ENCODE measurements around the gene FFAR4. TPM values are rescaled to one million over a fixed set of nuclear protein-coding genes. Genes with fewer than 3 reads are reported as not detected.

Gene FFAR4
- total RNA-seq, 1 experiment from 2014 or later = not detected

- Mint-ChIP-seq H3K27me3 (ENCODE audit: insufficient read depth, unreplicated experiment) (peaks cover 35% of the 10 kb centered on the region), H3K36me3 (ENCODE audit: insufficient read depth, unreplicated experiment) (no peaks in the 10 kb centered on the region), H3K9me3 (ENCODE audit: unreplicated experiment) (no peaks in the 10 kb centered on the region), H3K27ac (ENCODE audit: low read depth, unreplicated experiment) (no peak overlapping the region), H3K4me3 (ENCODE audit: unreplicated experiment) (no peak overlapping the region), H3K4me1 (ENCODE audit: insufficient read depth, unreplicated experiment) (peaks cover 6% of the 10 kb centered on the region)
- POLR2A ChIA-PET = no interaction called here
- CTCF ChIA-PET = interaction anchor here (0.6 to 1.2 kb wide), 2 partner anchors 11 to 189 kb away, joined by 3 to 4 read pairs; no protein-coding TSS in a partner anchor
- BruUV-seq (replicated peaks) = no TSS peak
- no peak for TF ChIP-seq CTCF (IDR thresholded peaks at IDR 0.05; ENCODE audit: unreplicated experiment)
- no peak for DNase-seq (ENCODE audit: unreplicated experiment)
- intact Hi-C loops (cut with micrococcal nuclease) = no loop called here
Observed at GRCh38 chr10:93565446-93565845, 1.0 kb upstream of the FFAR4 start.

GRCh38 chr10:93567277-93568104 lies 1.0 kb downstream of the FFAR4 start:
- BruUV-seq (replicated peaks) = no TSS peak
- no peak for TF ChIP-seq CTCF (IDR thresholded peaks at IDR 0.05; ENCODE audit: unreplicated experiment)
- DNase-seq (ENCODE audit: unreplicated experiment) = no peak
- peak overlapping the region; percentile 59 for H3K4me3 Mint-ChIP-seq (ENCODE audit: unreplicated experiment)
- H3K9me3 Mint-ChIP-seq (ENCODE audit: unreplicated experiment) = no peaks in the 10 kb centered on the region
- ChIA-PET POLR2A (no interaction called here), CTCF (interaction anchor here (0.7 kb wide), 2 partner anchors 13 to 25 kb away, joined by 3 read pairs; no protein-coding TSS in a partner anchor)
- H3K36me3 Mint-ChIP-seq (ENCODE audit: insufficient read depth, unreplicated experiment) = no peaks in the 10 kb centered on the region
- intact Hi-C loops (cut with micrococcal nuclease) = no loop called here
- H3K4me1 Mint-ChIP-seq (ENCODE audit: insufficient read depth, unreplicated experiment) = no peaks in the 10 kb centered on the region
- peaks cover 34% of the 10 kb centered on the region for H3K27me3 Mint-ChIP-seq (ENCODE audit: insufficient read depth, unreplicated experiment)
- H3K27ac Mint-ChIP-seq (ENCODE audit: low read depth, unreplicated experiment) = no peak overlapping the region

- H3K27me3 Mint-ChIP-seq (ENCODE audit: insufficient read depth, unreplicated experiment) = peaks cover 39% of the 10 kb centered on the region
- ChIA-PET POLR2A (no interaction called here), CTCF (interaction anchor here (0.6 to 0.7 kb wide), 4 partner anchors 14 to 83 kb away, joined by 3 read pairs; no protein-coding TSS in a partner anchor)
- H3K27ac Mint-ChIP-seq (ENCODE audit: low read depth, unreplicated experiment) = no peak overlapping the region
- no peak overlapping the region for H3K4me3 Mint-ChIP-seq (ENCODE audit: unreplicated experiment)
- no peak for TF ChIP-seq CTCF (IDR thresholded peaks at IDR 0.05; ENCODE audit: unreplicated experiment)
- no peaks in the 10 kb centered on the region for H3K4me1 Mint-ChIP-seq (ENCODE audit: insufficient read depth, unreplicated experiment)
- intact Hi-C loops (cut with micrococcal nuclease) = no loop called here
- no peak for DNase-seq (ENCODE audit: unreplicated experiment)
- H3K9me3 Mint-ChIP-seq (ENCODE audit: unreplicated experiment) = no peaks in the 10 kb centered on the region
- no TSS peak for BruUV-seq (replicated peaks)
- H3K36me3 Mint-ChIP-seq (ENCODE audit: insufficient read depth, unreplicated experiment) = no peaks in the 10 kb centered on the region
Observed at GRCh38 chr10:93568105-93568390, 1.6 kb downstream of the FFAR4 start.

- no TSS peak for BruUV-seq (replicated peaks)
- Mint-ChIP-seq H3K27ac (ENCODE audit: low read depth, unreplicated experiment) (no peak overlapping the region), H3K9me3 (ENCODE audit: unreplicated experiment) (no peaks in the 10 kb centered on the region), H3K4me1 (ENCODE audit: insufficient read depth, unreplicated experiment) (no peaks in the 10 kb centered on the region), H3K4me3 (ENCODE audit: unreplicated experiment) (no peak overlapping the region), H3K27me3 (ENCODE audit: insufficient read depth, unreplicated experiment) (peaks cover 45% of the 10 kb centered on the region), H3K36me3 (ENCODE audit: insufficient read depth, unreplicated experiment) (no peaks in the 10 kb centered on the region)
- CTCF ChIA-PET = interaction anchor here (1.3 kb wide), 1 partner anchor 15 kb away, joined by 4 read pairs; no protein-coding TSS in a partner anchor
- POLR2A ChIA-PET = no interaction called here
- no peak for TF ChIP-seq CTCF (IDR thresholded peaks at IDR 0.05; ENCODE audit: unreplicated experiment)
- intact Hi-C loops (cut with micrococcal nuclease) = no loop called here
- no peak for DNase-seq (ENCODE audit: unreplicated experiment)
Observed at GRCh38 chr10:93570383-93570782, 3.9 kb downstream of the FFAR4 start.

Data from MCF 10A (cell line).